Endothelial cell (in vitro differentiated cells): ENCODE data around the gene SPOCK1. TPM values are rescaled to one million over a fixed set of nuclear protein-coding genes. Genes with fewer than 3 reads are reported as not detected.

Experiments
- DNase-seq: peaks from one replicate; pipeline ENCODE4 v3.0.0; 2021; ENCODE audit warnings: low spot score
- H3K27ac Mint-ChIP-seq: one replicate; pipeline ENCODE4 v1.8.0; 2021; ENCODE audit warnings: mixed read lengths, inconsistent platforms; ENCODE audit not compliant: unreplicated experiment
- H3K27me3 Mint-ChIP-seq: one replicate; pipeline ENCODE4 v1.8.0; 2021; ENCODE audit warnings: mild to moderate bottlenecking, moderate library complexity, mixed read lengths, inconsistent platforms; ENCODE audit not compliant: unreplicated experiment
- H3K36me3 Mint-ChIP-seq: one replicate; pipeline ENCODE4 v1.8.0; 2021; ENCODE audit warnings: mild to moderate bottlenecking, low read depth, mixed read lengths, inconsistent platforms; ENCODE audit not compliant: unreplicated experiment
- H3K4me1 Mint-ChIP-seq: one replicate; pipeline ENCODE4 v1.8.0; 2021; ENCODE audit warnings: mild to moderate bottlenecking, mixed read lengths, inconsistent platforms; ENCODE audit not compliant: unreplicated experiment
- H3K4me3 Mint-ChIP-seq: one replicate; pipeline ENCODE4 v1.8.0; 2021; ENCODE audit warnings: mild to moderate bottlenecking, mixed read lengths, inconsistent platforms; ENCODE audit not compliant: unreplicated experiment
- H3K9me3 Mint-ChIP-seq: one replicate; pipeline ENCODE4 v1.8.0; 2021; ENCODE audit warnings: mixed read lengths, inconsistent platforms; ENCODE audit not compliant: unreplicated experiment
- total RNA-seq: library from RNA; stranded (reverse); fragmentation: NEBNext Ultra II Directional; extraction: Animal tissue kit (Norgen Biotek cat#: 25700); gene quantifications from one replicate; pipeline ENCODE4 v1.2.1, GENCODE V29; 2021; ENCODE audit not compliant: unreplicated experiment
- TF ChIP-seq, protein P1 (sequence below): fragments of 200-600 bp; sonication (generic); IDR thresholded peaks from one replicate; pipeline ENCODE4 v1.5.0; 2021; ENCODE audit warnings: antibody characterized with exemption; ENCODE audit not compliant: unreplicated experiment

SPOCK1 gene
- total RNA-seq, 1 donor from 2014 or later, result 8.7 TPM

DNA sequence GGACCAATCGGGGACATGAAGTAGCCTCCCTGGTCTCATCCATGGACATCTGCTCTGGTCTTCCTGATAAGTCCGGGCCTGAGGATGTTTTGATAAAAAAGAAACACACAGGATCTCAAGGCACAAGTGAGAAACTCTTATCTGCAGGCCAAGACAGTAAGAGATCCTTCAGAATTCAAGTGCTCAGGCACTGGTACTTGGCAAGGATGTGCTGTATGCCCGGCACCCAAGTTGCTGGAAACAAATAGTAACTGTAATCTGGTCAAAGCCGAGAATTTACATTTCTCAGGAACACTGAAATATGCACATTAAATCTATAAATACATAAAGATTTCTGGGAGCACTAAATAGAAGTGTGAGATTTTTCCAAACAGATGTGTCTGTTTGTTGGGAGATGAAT is 165.7 kb downstream of the SPOCK1 start:
- Mint-ChIP-seq H3K36me3 (no peaks in the 10 kb centered on the region), H3K27ac (no peak overlapping the region), H3K4me3 (no peak overlapping the region), H3K9me3 (no peaks in the 10 kb centered on the region), H3K27me3 (peaks cover 2% of the 10 kb centered on the region), H3K4me1 (no peaks in the 10 kb centered on the region)
- TF ChIP-seq, protein P1, sequence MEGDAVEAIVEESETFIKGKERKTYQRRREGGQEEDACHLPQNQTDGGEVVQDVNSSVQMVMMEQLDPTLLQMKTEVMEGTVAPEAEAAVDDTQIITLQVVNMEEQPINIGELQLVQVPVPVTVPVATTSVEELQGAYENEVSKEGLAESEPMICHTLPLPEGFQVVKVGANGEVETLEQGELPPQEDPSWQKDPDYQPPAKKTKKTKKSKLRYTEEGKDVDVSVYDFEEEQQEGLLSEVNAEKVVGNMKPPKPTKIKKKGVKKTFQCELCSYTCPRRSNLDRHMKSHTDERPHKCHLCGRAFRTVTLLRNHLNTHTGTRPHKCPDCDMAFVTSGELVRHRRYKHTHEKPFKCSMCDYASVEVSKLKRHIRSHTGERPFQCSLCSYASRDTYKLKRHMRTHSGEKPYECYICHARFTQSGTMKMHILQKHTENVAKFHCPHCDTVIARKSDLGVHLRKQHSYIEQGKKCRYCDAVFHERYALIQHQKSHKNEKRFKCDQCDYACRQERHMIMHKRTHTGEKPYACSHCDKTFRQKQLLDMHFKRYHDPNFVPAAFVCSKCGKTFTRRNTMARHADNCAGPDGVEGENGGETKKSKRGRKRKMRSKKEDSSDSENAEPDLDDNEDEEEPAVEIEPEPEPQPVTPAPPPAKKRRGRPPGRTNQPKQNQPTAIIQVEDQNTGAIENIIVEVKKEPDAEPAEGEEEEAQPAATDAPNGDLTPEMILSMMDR, result no peak
- no peak for DNase-seq

DNA sequence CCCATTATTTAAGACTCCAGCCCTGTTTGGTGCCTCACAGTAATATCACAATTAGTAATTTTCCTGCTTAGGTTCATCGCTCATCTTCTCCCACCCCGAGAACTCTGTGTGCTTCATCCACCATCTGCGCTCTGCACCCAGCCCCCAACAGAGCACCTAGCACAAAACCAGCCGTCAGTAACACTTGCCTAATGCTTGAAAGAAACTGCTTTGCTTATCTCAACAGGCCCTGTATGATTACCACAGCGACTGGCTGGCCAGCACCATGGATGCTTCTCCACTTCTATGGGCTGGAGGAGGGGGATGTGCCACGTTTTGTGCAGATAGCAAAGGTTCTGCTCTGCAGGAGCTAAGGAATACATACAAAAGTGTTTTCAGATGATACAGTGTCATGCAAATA is 166.8 kb downstream of the SPOCK1 start:
- H3K27ac Mint-ChIP-seq, result no peak overlapping the region
- H3K27me3 Mint-ChIP-seq, result no peaks in the 10 kb centered on the region
- H3K36me3 Mint-ChIP-seq, result no peaks in the 10 kb centered on the region
- H3K9me3 Mint-ChIP-seq, result no peaks in the 10 kb centered on the region
- no peak overlapping the region for H3K4me3 Mint-ChIP-seq
- DNase-seq, result no peak
- TF ChIP-seq, protein P1, result no peak
- H3K4me1 Mint-ChIP-seq, result peaks cover 4% of the 10 kb centered on the region

DNA sequence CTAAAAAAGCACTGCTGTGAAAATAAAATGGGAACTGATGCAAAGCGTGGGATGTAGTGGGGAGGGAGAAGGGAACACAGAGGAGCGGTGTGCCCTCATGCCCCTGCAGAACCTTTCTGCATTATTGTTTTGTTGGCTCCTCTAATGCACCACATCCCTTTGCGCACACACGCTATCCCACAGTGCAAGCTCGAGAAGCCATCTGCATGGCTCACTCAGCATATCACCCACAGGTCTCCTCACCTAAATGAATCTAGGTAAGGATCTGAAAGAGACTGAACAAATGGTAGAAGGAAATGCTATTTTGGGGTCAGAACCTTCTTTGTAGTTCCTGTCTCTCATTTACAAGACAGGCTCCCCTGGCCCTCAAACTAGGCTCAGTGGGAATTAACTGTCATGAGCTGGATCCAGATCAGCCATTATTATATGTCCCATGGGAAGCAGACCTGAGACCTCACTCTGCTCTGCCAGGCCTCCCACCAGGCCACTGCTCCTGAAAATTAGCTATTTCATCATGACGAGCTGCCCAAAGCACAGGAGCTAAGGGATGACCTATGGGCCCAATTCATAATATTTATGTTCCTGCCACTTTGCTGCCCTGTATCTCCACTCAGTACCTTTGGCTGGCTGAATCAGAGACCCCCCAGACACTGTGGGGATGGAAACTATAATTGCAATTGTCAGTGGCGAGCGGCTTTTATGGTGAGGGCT is 169.4 kb downstream of the SPOCK1 start:
- Mint-ChIP-seq H3K27me3 (no peaks in the 10 kb centered on the region), H3K36me3 (no peaks in the 10 kb centered on the region), H3K9me3 (no peaks in the 10 kb centered on the region), H3K27ac (no peak overlapping the region), H3K4me1 (peaks cover 6% of the 10 kb centered on the region), H3K4me3 (no peak overlapping the region)
- TF ChIP-seq, protein P1, result no peak
- DNase-seq, result no peak

DNA sequence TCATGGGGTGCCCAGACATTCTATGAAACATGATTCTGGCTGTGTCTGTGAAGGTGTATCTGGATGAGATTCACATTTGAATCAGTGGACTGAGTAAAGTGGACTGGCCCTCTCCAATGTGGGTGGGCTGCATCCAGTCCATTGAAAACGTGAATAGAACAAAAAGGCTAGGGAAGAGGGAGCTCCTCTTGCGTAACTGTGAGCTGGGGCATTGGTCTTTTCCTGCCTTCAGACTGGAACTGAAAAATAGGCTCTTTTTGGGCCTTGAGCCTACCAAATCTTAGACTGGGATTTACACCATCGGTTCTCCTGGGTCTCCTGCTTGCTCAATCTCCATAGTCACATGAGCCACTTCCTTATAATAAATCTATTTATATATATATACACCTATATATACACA is 170.1 kb downstream of the SPOCK1 start:
- no peaks in the 10 kb centered on the region for H3K9me3 Mint-ChIP-seq
- H3K27me3 Mint-ChIP-seq, result no peaks in the 10 kb centered on the region
- H3K27ac Mint-ChIP-seq, result no peak overlapping the region
- H3K4me1 Mint-ChIP-seq, result peaks cover 6% of the 10 kb centered on the region
- TF ChIP-seq, protein P1, result no peak
- no peak overlapping the region for H3K4me3 Mint-ChIP-seq
- no peaks in the 10 kb centered on the region for H3K36me3 Mint-ChIP-seq
- no peak for DNase-seq

DNA sequence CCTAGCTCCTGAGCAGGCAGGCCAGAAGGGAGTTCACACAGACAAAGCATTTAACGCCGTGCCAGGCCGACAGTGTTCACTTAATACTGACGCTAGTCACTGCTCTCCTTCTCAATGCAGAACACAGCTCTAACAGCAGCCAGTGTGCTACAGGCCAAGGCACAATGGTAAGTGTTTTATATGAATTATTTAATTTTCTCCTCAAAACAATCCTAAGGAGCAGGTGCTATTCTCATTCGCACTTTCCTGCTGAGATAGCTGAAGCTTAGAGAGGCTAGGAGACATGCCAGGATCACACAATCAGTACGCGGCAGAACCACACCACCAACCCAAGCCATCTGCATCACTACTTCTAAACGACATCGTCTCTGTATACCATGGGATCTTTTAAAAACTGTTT is 170.7 kb downstream of the SPOCK1 start:
- H3K9me3 Mint-ChIP-seq, result no peaks in the 10 kb centered on the region
- H3K27me3 Mint-ChIP-seq, result no peaks in the 10 kb centered on the region
- H3K4me3 Mint-ChIP-seq, result no peak overlapping the region
- TF ChIP-seq, protein P1, result no peak
- no peak overlapping the region for H3K27ac Mint-ChIP-seq
- H3K4me1 Mint-ChIP-seq, result peaks cover 6% of the 10 kb centered on the region
- DNase-seq, result no peak
- H3K36me3 Mint-ChIP-seq, result no peaks in the 10 kb centered on the region
